SU-DHL-6 (cell line): ENCODE measurements around the gene EXD1.

ENCODE experiments used
- CTCF ChIP-seq: fragments of 200-600 bp; sonication (generic); IDR thresholded peaks from one replicate; pipeline ENCODE4 v1.5.1; 2017; ENCODE audit warnings: antibody characterized with exemption, mild to moderate bottlenecking, low read length, moderate library complexity; ENCODE audit not compliant: insufficient read depth, poor library complexity, severe bottlenecking
- EZH2phosphoT487 ChIP-seq: fragments of 200-600 bp; sonication (generic), shearing (Covaris generic); conservative IDR thresholded peaks from 2 replicates; pipeline ENCODE4 v1.6.1; 2018; ENCODE audit warnings: mild to moderate bottlenecking, antibody characterized with exemption, low read length, moderate library complexity, mixed read lengths

- TF ChIP-seq CTCF (peak; percentile 70), EZH2phosphoT487 (no peak)
These were observed at the start of gene EXD1, which contains the start of gene CHP1 for GRCh38 chr15:41230650-41231421.
